HG03064 (cell line): ENCODE data around the gene TPRA1.

Experiments
- ATAC-seq: cut with Tn5 transposase; IDR thresholded peaks from one replicate; pipeline ENCODE4 v1.9.1; 2021; ENCODE audit warnings: low read depth; ENCODE audit not compliant: unreplicated experiment

Gene TPRA1

GRCh38 chr3:127593178-127593577 is 2.6 kb upstream of the TPRA1 start:
- ATAC-seq, result no peak

- ATAC-seq, result peak; percentile 24
Observed at GRCh38 chr3:127590282-127590592, 296 bp downstream of the TPRA1 start.

GRCh38 chr3:127589600-127590281 is 792 bp downstream of the TPRA1 start:
- peak; percentile 3 for ATAC-seq

- no peak for ATAC-seq
Observed at GRCh38 chr3:127588806-127589577, 1.5 kb downstream of the TPRA1 start.

- no peak for ATAC-seq
Observed at GRCh38 chr3:127587876-127588275, 2.7 kb downstream of the TPRA1 start.

GRCh38 chr3:127585813-127586413 is 4.6 kb downstream of the TPRA1 start:
- no peak for ATAC-seq

GRCh38 chr3:127585163-127585812 is 5.2 kb downstream of the TPRA1 start:
- ATAC-seq, result no peak

GRCh38 chr3:127584734-127585133 is 5.8 kb downstream of the TPRA1 start:
- ATAC-seq, result no peak

GRCh38 chr3:127580327-127581060 is 10.0 kb downstream of the TPRA1 start:
- ATAC-seq, result no peak

GRCh38 chr3:127578802-127579201 is 11.7 kb downstream of the TPRA1 start:
- ATAC-seq, result no peak

- no peak for ATAC-seq
Observed at GRCh38 chr3:127578168-127578567, 12.4 kb downstream of the TPRA1 start.

- no peak for ATAC-seq
Observed at GRCh38 chr3:127577448-127577847, 13.1 kb downstream of the TPRA1 start.

GRCh38 chr3:127574880-127575878 is 15.4 kb downstream of the TPRA1 start:
- ATAC-seq, result peak; percentile 56

- ATAC-seq, result no peak
Observed at GRCh38 chr3:127573912-127574311, 16.6 kb downstream of the TPRA1 start.

- ATAC-seq, result no peak
Observed at GRCh38 chr3:127573401-127573800, 17.1 kb downstream of the TPRA1 start.

GRCh38 chr3:127572735-127573134 is 17.8 kb downstream of the TPRA1 start:
- ATAC-seq, result no peak

GRCh38 chr3:127572186-127572585 is 18.3 kb downstream of the TPRA1 start:
- no peak for ATAC-seq

GRCh38 chr3:127570520-127570919 is 20.0 kb downstream of the TPRA1 start:
- ATAC-seq, result no peak

- ATAC-seq, result no peak
Observed at GRCh38 chr3:127569160-127569559, 21.4 kb downstream of the TPRA1 start.
